DMS153 treated with DMSO at 0.1 percent for 48 hours (cell line): Measurements from ENCODE around the gene PIK3CB.
"Not testable (repeated sequence)": the region's sequence is repeated elsewhere in the genome, so short reads cannot be mapped to it uniquely, and the experiment has no call there.

Source experiments
- DNase-seq: peaks from one replicate; lab custom pipeline; 2025; ENCODE audit not compliant: unreplicated experiment; lab: John Stamatoyannopoulos, UW

Gene PIK3CB

GRCh38 chr3:138768125-138768524, 66.6 kb downstream of the PIK3CB start:
- no peak for DNase-seq

GRCh38 chr3:138767498-138768104, 67.1 kb downstream of the PIK3CB start:
- DNase-seq = no peak

- no peak for DNase-seq
Observed at GRCh38 chr3:138761002-138761401, 73.7 kb downstream of the PIK3CB start.

- no peak for DNase-seq
Observed at GRCh38 chr3:138748190-138748589, 86.5 kb downstream of the PIK3CB start.

GRCh38 chr3:138747225-138747624, 87.5 kb downstream of the PIK3CB start:
- no peak for DNase-seq

- DNase-seq = no peak
Observed at GRCh38 chr3:138740072-138740471, 94.7 kb downstream of the PIK3CB start.

- DNase-seq = no peak
Observed at GRCh38 chr3:138732456-138732855, 102.3 kb downstream of the PIK3CB start.

- no peak for DNase-seq
Observed at GRCh38 chr3:138726946-138727730, 107.6 kb downstream of the PIK3CB start.

- DNase-seq = not testable (repeated sequence)
Observed at GRCh38 chr3:138726042-138726441, 108.7 kb downstream of the PIK3CB start.

GRCh38 chr3:138725116-138725515, 109.6 kb downstream of the PIK3CB start:
- no peak for DNase-seq

GRCh38 chr3:138724443-138724842, 110.3 kb downstream of the PIK3CB start:
- no peak for DNase-seq

GRCh38 chr3:138718849-138719248, 115.9 kb downstream of the PIK3CB start:
- DNase-seq = no peak

GRCh38 chr3:138717348-138717747, 117.4 kb downstream of the PIK3CB start:
- DNase-seq = no peak

- no peak for DNase-seq
Observed at GRCh38 chr3:138712086-138712485, 122.6 kb downstream of the PIK3CB start.

GRCh38 chr3:138705675-138706074, 129.1 kb downstream of the PIK3CB start:
- DNase-seq = no peak

- no peak for DNase-seq
Observed at GRCh38 chr3:138696666-138697370, 137.9 kb downstream of the PIK3CB start.

- DNase-seq = no peak
Observed at GRCh38 chr3:138694287-138695007, 140.3 kb downstream of the PIK3CB start.

- DNase-seq = no peak
Observed at GRCh38 chr3:138692152-138692551, 142.6 kb downstream of the PIK3CB start.

- no peak for DNase-seq
Observed at GRCh38 chr3:138691351-138691750, 143.4 kb downstream of the PIK3CB start.

- no peak for DNase-seq
Observed at GRCh38 chr3:138690036-138690435, 144.7 kb downstream of the PIK3CB start.

- DNase-seq = no peak
Observed at GRCh38 chr3:138688871-138689299, 145.8 kb downstream of the PIK3CB start.
